Esophagus muscularis mucosa (tissue), 3 donors: ENCODE data around the gene LAMA5.

ENCODE experiments used
- CTCF ChIP-seq, 3 experiments: fragments of 200-600 bp in 2 of 3; fragments of 450-650 bp in 1 of 3; sonication (generic) in 2 of 3; IDR thresholded peaks; one replicate each; pipeline ENCODE4 v1.5.1; 2017 to 2019; ENCODE audit warnings: antibody characterized with exemption in 3 of 3, mild to moderate bottlenecking in 2 of 3, moderate library complexity in 1 of 3
- POLR2AphosphoS5 ChIP-seq, 2 donors: sonication (generic); formaldehyde crosslinking; IDR thresholded peaks; one replicate each; pipeline ENCODE4 v1.6.1; 2017; ENCODE audit warnings: antibody characterized with exemption in 2 of 2

- TF ChIP-seq CTCF (IDR thresholded peaks at IDR 0.05) (no peak), POLR2AphosphoS5 (IDR thresholded peaks at IDR 0.05) (no peak)
These were observed 12.9 kb downstream of the LAMA5 start for GRCh38 chr20:62354031-62354808.
